Transverse colon (tissue), 4 donors: ENCODE results near the gene TACO1.
A peak's percentile ranks its signal among the peaks of the same experiment; 100 is the strongest.

Experiments used
- CTCF ChIP-seq, 5 experiments: fragments of 200-600 bp in 3 of 5; fragments of 450-650 bp in 2 of 5; sonication (generic) in 3 of 5; IDR thresholded peaks; 1 replicate in 2 of 5; 2 replicates in 3 of 5; pipeline ENCODE4 v1.5.1; 2016 to 2017; ENCODE audit warnings: antibody characterized with exemption in 5 of 5, inconsistent platforms in 3 of 5, mild to moderate bottlenecking in 2 of 5, moderate library complexity in 1 of 5
- POLR2A ChIP-seq: fragments of 450-650 bp; IDR thresholded peaks from one replicate; pipeline ENCODE4 v1.6.1; 2016; ENCODE audit warnings: antibody characterized with exemption, mild to moderate bottlenecking, moderate library complexity
- POLR2AphosphoS5 ChIP-seq, 3 donors: sonication (generic); formaldehyde crosslinking; IDR thresholded peaks; one replicate each; pipeline ENCODE4 v1.6.1; 2016; ENCODE audit warnings: antibody characterized with exemption in 3 of 3

GRCh38 chr17:63621684-63622573, 21.2 kb downstream of the TACO1 start, which contains the start of gene MAP3K3:
- TF ChIP-seq CTCF (IDR thresholded peaks at IDR 0.05) (peak in 1 of 5 experiments; percentile 19), POLR2AphosphoS5 (IDR thresholded peaks at IDR 0.05) (peak; percentile 79 to 86 (median 84)), POLR2A (peak; percentile 68)
